IMR-90 (cell line): ENCODE results near the gene RNF213. TPM values are rescaled to one million over a fixed set of nuclear protein-coding genes. Genes with fewer than 3 reads are reported as not detected.

Source experiments
- ATAC-seq: fragments of 200-7000 bp; cut with Tn5 transposase; 2 replicates; pipeline ENCODE4 v1.9.1; 2020; ENCODE audit warnings: low read depth, mild to moderate bottlenecking, moderate library complexity
- BruUV-seq: library from RNA; stranded (reverse); fragments of 400-500 nt; replicated peaks from 2 replicates; lab custom pipeline; 2021; lab: Mats Ljungman, UMichigan
- CTCF ChIA-PET: fragments of 300-600 bp; formaldehyde crosslinking; extraction: SDS; loops from one replicate; lab custom pipeline; 2021; ENCODE audit warnings: antibody characterized with exemption; lab: Yijun Ruan, JAX
- POLR2A ChIA-PET: fragments of 300-600 bp; sonication (Branson Sonifier 250); formaldehyde crosslinking; loops from one replicate; lab custom pipeline; 2022; ENCODE audit warnings: antibody characterized with exemption; ENCODE audit not compliant: unreplicated experiment; lab: Charles Lee
- DNase-seq: peaks from one replicate; pipeline ENCODE4 v3.0.0; 2013
- H2AFZ ChIP-seq: replicated peaks from 2 replicates; pipeline ENCODE3; 2013; ENCODE audit warnings: low read length, mild to moderate bottlenecking; ENCODE audit not compliant: poor library complexity
- H2AK5ac ChIP-seq: 2 replicates; pipeline ENCODE4 v1.6.1; 2013; ENCODE audit warnings: low read depth, low read length, inconsistent platforms
- H2AK9ac ChIP-seq: replicated peaks from 2 replicates; pipeline ENCODE3; 2013; ENCODE audit warnings: mild to moderate bottlenecking, low read depth, low read length, moderate library complexity; ENCODE audit not compliant: poor library complexity
- H2BK120ac ChIP-seq: 2 replicates; pipeline ENCODE4 v1.6.1; 2013; ENCODE audit warnings: low read depth, low read length, inconsistent platforms
- H2BK15ac ChIP-seq: 3 replicates; pipeline ENCODE4 v1.6.1; 2013; ENCODE audit warnings: low read depth, low read length, inconsistent platforms
- H2BK20ac ChIP-seq: 2 replicates; pipeline ENCODE4 v1.6.1; 2013; ENCODE audit warnings: low read depth, mild to moderate bottlenecking, inconsistent platforms, low read length, moderate library complexity
- H2BK5ac ChIP-seq: 2 replicates; pipeline ENCODE4 v1.6.1; 2013; ENCODE audit warnings: mild to moderate bottlenecking, low read depth, low read length, inconsistent platforms; ENCODE audit not compliant: poor library complexity, severe bottlenecking
- H3K14ac ChIP-seq: replicated peaks from 2 replicates; pipeline ENCODE4 v1.6.1; 2013; ENCODE audit warnings: low read depth, low read length, inconsistent platforms
- H3K18ac ChIP-seq: 2 replicates; pipeline ENCODE4 v1.6.1; 2013; ENCODE audit warnings: low read depth, low read length, control low read depth
- H3K23ac ChIP-seq: 2 replicates; pipeline ENCODE4 v1.6.1; 2013; ENCODE audit warnings: low read depth, low read length, inconsistent platforms
- H3K27ac ChIP-seq: 2 replicates; pipeline ENCODE4 v1.5.1; 2013; ENCODE audit warnings: mild to moderate bottlenecking, control low read depth, low read length; ENCODE audit not compliant: insufficient read depth
- H3K27me3 ChIP-seq: 2 replicates; pipeline ENCODE4 v1.6.1; 2013; ENCODE audit warnings: low read length; ENCODE audit not compliant: control insufficient read depth, insufficient read depth
- H3K36me3 ChIP-seq: 2 replicates; pipeline ENCODE4 v1.6.1; 2013; ENCODE audit warnings: low read length, mixed read lengths; ENCODE audit not compliant: control insufficient read depth, insufficient read depth
- H3K4ac ChIP-seq: 2 replicates; pipeline ENCODE4 v1.6.1; 2013; ENCODE audit warnings: low read depth, low read length, inconsistent platforms
- H3K4me1 ChIP-seq: 2 replicates; pipeline ENCODE4 v1.6.1; 2013; ENCODE audit warnings: low read length, mixed read lengths; ENCODE audit not compliant: control insufficient read depth, insufficient read depth
- H3K4me2 ChIP-seq: 2 replicates; pipeline ENCODE4 v1.6.1; 2013; ENCODE audit warnings: low read depth, mild to moderate bottlenecking, control low read depth, low read length, moderate library complexity
- H3K4me3 ChIP-seq: 2 replicates; pipeline ENCODE4 v1.5.1; 2013; ENCODE audit warnings: low read depth, mild to moderate bottlenecking, control low read depth, low read length, moderate library complexity; ENCODE audit not compliant: insufficient read depth
- H3K56ac ChIP-seq: 2 replicates; pipeline ENCODE4 v1.6.1; 2013; ENCODE audit warnings: low read length, inconsistent platforms; ENCODE audit not compliant: insufficient read depth; ENCODE audit errors: extremely low read depth
- H3K79me1 ChIP-seq, 2 experiments: 2 replicates each; pipeline ENCODE4 v1.6.1; 2013; ENCODE audit warnings: low read length in 2 of 2, inconsistent platforms in 1 of 2, low read depth in 1 of 2
- H3K9ac ChIP-seq: 2 replicates; pipeline ENCODE4 v1.6.1; 2013; ENCODE audit warnings: low read depth, low read length, control low read depth
- H3K9me1 ChIP-seq: 2 replicates; pipeline ENCODE4 v1.6.1; 2013; ENCODE audit warnings: low read length, inconsistent platforms; ENCODE audit not compliant: insufficient read depth
- H3K9me3 ChIP-seq: 2 replicates; pipeline ENCODE4 v1.6.1; 2013; ENCODE audit warnings: low read length; ENCODE audit not compliant: control insufficient read depth, insufficient read depth
- H4K20me1 ChIP-seq: 2 replicates; pipeline ENCODE4 v1.6.1; 2013; ENCODE audit warnings: low read length, inconsistent platforms; ENCODE audit not compliant: insufficient read depth
- H4K5ac ChIP-seq: 2 replicates; pipeline ENCODE4 v1.6.1; 2013; ENCODE audit warnings: mild to moderate bottlenecking, low read depth, low read length, control low read depth
- H4K8ac ChIP-seq, 2 experiments: 2 replicates each; pipeline ENCODE4 v1.6.1; 2013; ENCODE audit warnings: low read depth in 2 of 2, low read length in 2 of 2, control low read depth in 1 of 2, inconsistent platforms in 1 of 2
- H4K91ac ChIP-seq: 2 replicates; pipeline ENCODE4 v1.6.1; 2013; ENCODE audit warnings: low read depth, low read length, inconsistent platforms; ENCODE audit not compliant: insufficient read depth
- CEBPB ChIP-seq: IDR thresholded peaks from 2 replicates; pipeline ENCODE4 v1.6.1; 2012; ENCODE audit warnings: low read depth, low read length, improper control_type of control experiment
- POLR2A ChIP-seq: IDR thresholded peaks from 2 replicates; pipeline ENCODE4 v1.6.1; 2012; ENCODE audit warnings: mild to moderate bottlenecking, low read depth, low read length
- WGBS, 2 experiments: methylation state at CpG; one replicate each; pipeline versions ENCODE4 v1.1.5 to v1.1.7; 2013; ENCODE audit warnings: missing lambda C conversion rate in 2 of 2; ENCODE audit not compliant: insufficient read length in 1 of 2; ENCODE audit errors: extremely low coverage in 2 of 2; 5-methylcytosine and 5-hydroxymethylcytosine counted together
- dilution Hi-C: fragments of 300-500 bp; cut with HindIII; formaldehyde crosslinking; loops from one replicate; pipeline ENCODE4 v1.14.3; 2018; ENCODE audit warnings: low sequenced_read_pairs; ENCODE audit not compliant: unreplicated experiment
- in situ Hi-C: fragments of 300-500 bp; cut with MboI; formaldehyde crosslinking; loops from 3 replicates; pipeline ENCODE4 v1.14.3; 2019; ENCODE audit warnings: low sequenced_read_pairs, inconsistent platforms, mixed read lengths
- intact Hi-C: fragments of 100-400 bp; cut with micrococcal nuclease; formaldehyde crosslinking; loops from 2 replicates; pipeline ENCODE4 v1.10.0; 2022
- polyA plus RNA-seq, 3 experiments: library from polyadenylated mRNA; depleted of rRNA; stranded (reverse); fragments of >200 nt; gene quantifications; 2 replicates each; pipeline ENCODE4 v1.2.3, GENCODE V29; 2012; ENCODE audit warnings: low replicate concordance in 1 of 3
- total RNA-seq: library from RNA; depleted of rRNA; stranded (reverse); fragments of >200 nt; gene quantifications from 2 replicates; pipeline ENCODE4 v1.2.3, GENCODE V29; 2012

Gene RNF213
- total and polyA plus RNA-seq, 2 of the 4 experiments (the other 2 are of a cell fraction) = 23.4 to 36.0 TPM

DNA sequence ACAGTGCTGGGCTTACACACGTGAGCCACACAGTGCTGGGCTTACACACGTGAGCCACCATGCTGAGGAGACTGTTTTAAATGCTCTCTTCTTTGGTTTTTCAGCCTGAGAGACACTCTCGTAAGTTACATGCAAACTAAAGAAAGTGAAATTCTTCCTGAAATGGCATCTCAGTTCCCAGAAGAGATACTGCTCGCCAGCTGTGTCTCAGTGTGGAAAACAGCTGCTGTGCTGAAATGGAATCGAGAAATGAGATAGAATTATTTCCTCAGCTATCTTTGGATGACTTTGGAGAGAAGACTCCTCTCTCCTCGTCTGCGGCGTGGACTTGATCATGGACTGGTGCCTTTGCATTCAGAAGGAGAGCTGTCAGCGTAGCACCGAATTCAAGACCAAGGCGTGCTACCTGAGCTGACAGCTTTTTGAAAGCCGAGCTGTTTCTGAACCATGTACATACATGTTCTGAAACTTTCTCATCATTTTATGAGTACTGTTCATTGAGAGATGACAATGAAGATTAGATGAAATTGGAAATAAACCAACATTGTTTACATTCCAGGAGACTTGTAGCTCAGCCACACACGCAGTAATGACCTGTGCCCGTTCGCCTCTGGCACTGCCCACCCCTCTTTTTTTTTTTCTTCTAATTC is 132.7 kb downstream of the RNF213 start:
- H3K27ac ChIP-seq = no peak overlapping the region
- 80% methylated on average over 4 of the region's 15 CpGs; no CpG with 5 or more reads in 1 of the 2 experiments for WGBS, 2 experiments
- no peak overlapping the region for H3K23ac ChIP-seq
- no peak overlapping the region for H4K8ac ChIP-seq
- no peak overlapping the region for H4K91ac ChIP-seq
- H2BK5ac ChIP-seq = no peak overlapping the region
- no peak overlapping the region for H2AK5ac ChIP-seq
- dilution Hi-C loops (no loop called here), in situ Hi-C loops (no loop called here), intact Hi-C loops (no loop called here)
- H3K4me3 ChIP-seq = no peak overlapping the region
- TSS peak; percentile 80 for BruUV-seq
- no peak overlapping the region for H2BK20ac ChIP-seq
- no peak overlapping the region for H3K56ac ChIP-seq
- ChIA-PET CTCF (no interaction called here), POLR2A (no interaction called here)
- TF ChIP-seq POLR2A = no peak
- no peak for TF ChIP-seq CEBPB
- H3K79me1 ChIP-seq = peaks cover 0 to 8% of the 10 kb centered on the region in 2 experiments; a peak in 2 of 4 replicates
- no peak overlapping the region for H3K4ac ChIP-seq
- H4K20me1 ChIP-seq = no peaks in the 10 kb centered on the region
- ATAC-seq (0 out of 2 replicates have a peak, but pooled peaks have one; percentile 9), DNase-seq (no peak)
- H3K4me2 ChIP-seq = no peak overlapping the region
- H3K18ac ChIP-seq = no peak overlapping the region
- peaks cover 2% of the 10 kb centered on the region for H3K4me1 ChIP-seq
- H3K14ac ChIP-seq = no peak overlapping the region
- H2AFZ ChIP-seq = no peak overlapping the region
- H3K9me3 ChIP-seq = no peaks in the 10 kb centered on the region
- no peak overlapping the region for H2BK15ac ChIP-seq
- peaks cover 51% of the 10 kb centered on the region for H3K36me3 ChIP-seq
- no peaks in the 10 kb centered on the region for H3K27me3 ChIP-seq
- no peak overlapping the region for H2AK9ac ChIP-seq
- no peak overlapping the region for H2BK120ac ChIP-seq
- 0 out of 2 replicates have a peak, but pooled peaks cover 2% of the 10 kb centered on the region for H3K9me1 ChIP-seq
- H3K9ac ChIP-seq = no peak overlapping the region
- H4K5ac ChIP-seq = no peak overlapping the region
